Mesendoderm (in vitro differentiated cells): Measurements from ENCODE around the gene ZFYVE21.
A peak's percentile ranks its signal among the peaks of the same experiment; 100 is the strongest.

Experiments
- DNase-seq: peaks from one replicate; pipeline ENCODE4 v3.0.0; 2013
- H2AK5ac ChIP-seq: 2 replicates; pipeline ENCODE4 v1.6.1; 2013; ENCODE audit warnings: low read length, inconsistent platforms
- H2BK120ac ChIP-seq: 2 replicates; pipeline ENCODE4 v1.6.1; 2013; ENCODE audit warnings: low read depth, mild to moderate bottlenecking, low read length, moderate library complexity, mixed read lengths
- H2BK15ac ChIP-seq: replicated peaks from 2 replicates; pipeline ENCODE4 v1.6.1; 2013; ENCODE audit warnings: low read depth, mild to moderate bottlenecking, moderate library complexity
- H2BK5ac ChIP-seq: 2 replicates; pipeline ENCODE4 v1.6.1; 2013; ENCODE audit warnings: low read length, inconsistent platforms
- H3K18ac ChIP-seq: 2 replicates; pipeline ENCODE4 v1.6.1; 2013; ENCODE audit warnings: mild to moderate bottlenecking, low read length, mixed read lengths
- H3K23ac ChIP-seq: one replicate; pipeline ENCODE4 v1.6.1; 2013; ENCODE audit warnings: low read length
- H3K27ac ChIP-seq: 2 replicates; pipeline ENCODE4 v1.5.1; 2013; ENCODE audit warnings: low read depth, mild to moderate bottlenecking, inconsistent platforms, low read length, moderate library complexity
- H3K27me3 ChIP-seq: 2 replicates; pipeline ENCODE4 v1.6.1; 2013; ENCODE audit warnings: low read length, control low read depth, mild to moderate bottlenecking, inconsistent platforms; ENCODE audit not compliant: insufficient read depth, poor library complexity
- H3K36me3 ChIP-seq: 2 replicates; pipeline ENCODE4 v1.6.1; 2013; ENCODE audit warnings: low read length, inconsistent platforms; ENCODE audit not compliant: control insufficient read depth, insufficient read depth
- H3K4ac ChIP-seq: one replicate; pipeline ENCODE4 v1.6.1; 2013; ENCODE audit warnings: low read depth, mild to moderate bottlenecking, low read length, moderate library complexity
- H3K4me1 ChIP-seq: 2 replicates; pipeline ENCODE4 v1.6.1; 2013; ENCODE audit warnings: low read depth, low read length, inconsistent platforms; ENCODE audit not compliant: control insufficient read depth
- H3K4me2 ChIP-seq: 2 replicates; pipeline ENCODE4 v1.6.1; 2013; ENCODE audit warnings: low read length
- H3K4me3 ChIP-seq: 2 replicates; pipeline ENCODE4 v1.5.1; 2013; ENCODE audit warnings: mild to moderate bottlenecking, low read length
- H3K56ac ChIP-seq: one replicate; pipeline ENCODE4 v1.6.1; 2013; ENCODE audit warnings: low read length
- H3K79me1 ChIP-seq: 2 replicates; pipeline ENCODE4 v1.6.1; 2013; ENCODE audit warnings: low read length, inconsistent platforms
- H3K79me2 ChIP-seq: 2 replicates; pipeline ENCODE4 v1.6.1; 2013; ENCODE audit warnings: mild to moderate bottlenecking, low read length; ENCODE audit not compliant: control insufficient read depth, insufficient read depth
- H3K9ac ChIP-seq: 2 replicates; pipeline ENCODE4 v1.6.1; 2013; ENCODE audit warnings: low read length, inconsistent platforms
- H4K5ac ChIP-seq: one replicate; pipeline ENCODE4 v1.6.1; 2013; ENCODE audit warnings: low read length
- H4K8ac ChIP-seq: one replicate; pipeline ENCODE4 v1.6.1; 2013; ENCODE audit warnings: low read depth, mild to moderate bottlenecking, control low read depth, low read length, moderate library complexity
- WGBS: extraction: QIAGEN DNeasy Blood & Tissue Kit; methylation state at CpG from one replicate; pipeline ENCODE4 v1.1.7; 2013; ENCODE audit warnings: low lambda C conversion rate, missing lambda C conversion rate; ENCODE audit not compliant: insufficient coverage; ENCODE audit errors: extremely low coverage; 5-methylcytosine and 5-hydroxymethylcytosine counted together

Gene ZFYVE21

GRCh38 chr14:103736546-103737431, 21.2 kb downstream of the ZFYVE21 start:
- WGBS: no CpG with 5 or more reads among the region's 10 CpGs
- no peak overlapping the region for H3K27ac ChIP-seq

GRCh38 chr14:103737432-103738045, 21.9 kb downstream of the ZFYVE21 start:
- Histone ChIP-seq H3K79me1 (no peaks in the 10 kb centered on the region), H3K4me2 (no peak overlapping the region), H3K27me3 (no peaks in the 10 kb centered on the region), H2BK120ac (no peak overlapping the region), H3K79me2 (no peaks in the 10 kb centered on the region), H3K56ac (no peak overlapping the region), H3K27ac (no peak overlapping the region), H2AK5ac (no peak overlapping the region), H2BK15ac (no peak overlapping the region), H4K8ac (no peak overlapping the region), H3K36me3 (peaks cover 3% of the 10 kb centered on the region), H4K5ac (no peak overlapping the region), H3K4ac (no peak overlapping the region), H3K9ac (no peak overlapping the region), H3K4me3 (no peak overlapping the region), H2BK5ac (no peak overlapping the region), H3K18ac (no peak overlapping the region), H3K23ac (no peak overlapping the region), H3K4me1 (no peaks in the 10 kb centered on the region)
- WGBS: no CpG with 5 or more reads among the region's 16 CpGs
- DNase-seq: no peak

More at GRCh38 chr14:103736546-103737431, 21.2 kb downstream of the ZFYVE21 start:
- Histone ChIP-seq H3K36me3 (peaks cover 3% of the 10 kb centered on the region), H3K4me3 (no peak overlapping the region), H2BK120ac (no peak overlapping the region), H4K5ac (no peak overlapping the region), H2BK15ac (no peak overlapping the region), H2BK5ac (no peak overlapping the region), H2AK5ac (no peak overlapping the region), H4K8ac (no peak overlapping the region), H3K18ac (no peak overlapping the region), H3K79me2 (no peaks in the 10 kb centered on the region), H3K23ac (no peak overlapping the region), H3K56ac (no peak overlapping the region), H3K27me3 (no peaks in the 10 kb centered on the region), H3K79me1 (no peaks in the 10 kb centered on the region), H3K4me1 (no peaks in the 10 kb centered on the region), H3K4me2 (no peak overlapping the region), H3K9ac (no peak overlapping the region), H3K4ac (no peak overlapping the region)
- DNase-seq: no peak

- Histone ChIP-seq H3K4me3 (no peak overlapping the region), H3K23ac (no peak overlapping the region), H3K36me3 (peaks cover 1% of the 10 kb centered on the region), H3K27ac (no peak overlapping the region), H4K5ac (no peak overlapping the region), H2BK120ac (no peak overlapping the region), H3K9ac (no peak overlapping the region), H2BK15ac (no peak overlapping the region), H3K4me1 (no peaks in the 10 kb centered on the region), H3K79me1 (no peaks in the 10 kb centered on the region), H4K8ac (no peak overlapping the region), H3K79me2 (no peaks in the 10 kb centered on the region), H3K56ac (no peak overlapping the region), H2BK5ac (no peak overlapping the region), H3K4me2 (no peak overlapping the region), H3K18ac (no peak overlapping the region), H2AK5ac (no peak overlapping the region), H3K4ac (no peak overlapping the region), H3K27me3 (no peaks in the 10 kb centered on the region)
- no CpG with 5 or more reads among the region's 10 CpGs for WGBS
- no peak for DNase-seq
Observed at GRCh38 chr14:103738166-103738565, 22.6 kb downstream of the ZFYVE21 start.

GRCh38 chr14:103738701-103739451, 23.3 kb downstream of the ZFYVE21 start:
- Histone ChIP-seq H3K79me2 (no peaks in the 10 kb centered on the region), H3K27me3 (no peaks in the 10 kb centered on the region), H4K8ac (no peak overlapping the region), H3K56ac (no peak overlapping the region), H4K5ac (no peak overlapping the region), H3K27ac (no peak overlapping the region), H3K18ac (no peak overlapping the region), H3K36me3 (no peaks in the 10 kb centered on the region), H3K4ac (no peak overlapping the region), H2BK15ac (no peak overlapping the region), H3K9ac (no peak overlapping the region), H2BK120ac (no peak overlapping the region), H2BK5ac (no peak overlapping the region), H3K4me2 (no peak overlapping the region), H3K4me3 (no peak overlapping the region), H3K4me1 (no peaks in the 10 kb centered on the region), H3K79me1 (no peaks in the 10 kb centered on the region), H2AK5ac (no peak overlapping the region), H3K23ac (no peak overlapping the region)
- no peak for DNase-seq
- WGBS: no CpG with 5 or more reads among the region's 34 CpGs

- Histone ChIP-seq H3K4ac (no peak overlapping the region), H2BK15ac (no peak overlapping the region), H3K18ac (no peak overlapping the region), H2AK5ac (no peak overlapping the region), H3K79me1 (no peaks in the 10 kb centered on the region), H4K8ac (no peak overlapping the region), H3K4me3 (no peak overlapping the region), H3K4me1 (no peaks in the 10 kb centered on the region), H3K9ac (no peak overlapping the region), H3K27ac (no peak overlapping the region), H3K56ac (peak overlapping the region; percentile 7), H3K4me2 (no peak overlapping the region), H2BK5ac (no peak overlapping the region), H4K5ac (no peak overlapping the region), H3K79me2 (no peaks in the 10 kb centered on the region), H3K27me3 (no peaks in the 10 kb centered on the region), H3K23ac (no peak overlapping the region), H2BK120ac (no peak overlapping the region), H3K36me3 (no peaks in the 10 kb centered on the region)
- DNase-seq: no peak
- WGBS: no CpG with 5 or more reads among the region's 6 CpGs
Observed at GRCh38 chr14:103739466-103739792, 23.8 kb downstream of the ZFYVE21 start.
